NOMO-1 treated with DMSO at 0.1 percent for 48 hours (cell line): Measurements from ENCODE around the gene TBPL1.
A peak's percentile ranks its signal among the peaks of the same experiment; 100 is the strongest.
"Not testable (repeated sequence)": the region's sequence is repeated elsewhere in the genome, so short reads cannot be mapped to it uniquely, and the experiment has no call there.

Experiments used
- DNase-seq: peaks from one replicate; lab custom pipeline; 2025; ENCODE audit not compliant: unreplicated experiment; lab: John Stamatoyannopoulos, UW

TBPL1 gene

GRCh38 chr6:133952815-133953633, at the start of gene TBPL1:
Gene TBPL1 (plus strand): TSS chr6:133953224. CDS start chr6:133980126, 26,902 bp downstream.
- DNase-seq: peak; percentile 94

GRCh38 chr6:133903855-133904254, 49.2 kb upstream of the TBPL1 start:
- no peak for DNase-seq

- DNase-seq: peak; percentile 5
These were observed 47.0 kb upstream of the TBPL1 start for GRCh38 chr6:133906050-133906449.

- peak; percentile 77 for DNase-seq
These were observed 36.3 kb upstream of the TBPL1 start for GRCh38 chr6:133916650-133917151.

GRCh38 chr6:133917781-133918180, 35.2 kb upstream of the TBPL1 start:
- no peak for DNase-seq

GRCh38 chr6:133918208-133918930, 34.7 kb upstream of the TBPL1 start:
- no peak for DNase-seq

- DNase-seq: no peak
These were observed 33.7 kb upstream of the TBPL1 start for GRCh38 chr6:133919362-133919761.

- DNase-seq: peak; percentile 68
These were observed 31.7 kb upstream of the TBPL1 start for GRCh38 chr6:133921249-133921859.

GRCh38 chr6:133923938-133924593, 29.0 kb upstream of the TBPL1 start:
- DNase-seq: peak; percentile 52

- not testable (repeated sequence) for DNase-seq
These were observed 21.8 kb upstream of the TBPL1 start for GRCh38 chr6:133931221-133931620.

- not testable (repeated sequence) for DNase-seq
These were observed 16.7 kb upstream of the TBPL1 start for GRCh38 chr6:133936352-133936751.

- no peak for DNase-seq
These were observed 15.1 kb upstream of the TBPL1 start for GRCh38 chr6:133937909-133938308.

- DNase-seq: no peak
These were observed 14.5 kb upstream of the TBPL1 start for GRCh38 chr6:133938533-133938932.

- no peak for DNase-seq
These were observed 13.0 kb upstream of the TBPL1 start for GRCh38 chr6:133939778-133940667.

GRCh38 chr6:133945158-133945557, 7.9 kb upstream of the TBPL1 start:
- no peak for DNase-seq

GRCh38 chr6:133947302-133947900, 5.6 kb upstream of the TBPL1 start:
- no peak for DNase-seq

GRCh38 chr6:133948472-133948871, 4.6 kb upstream of the TBPL1 start:
- no peak for DNase-seq

- no peak for DNase-seq
These were observed 1.8 kb upstream of the TBPL1 start for GRCh38 chr6:133951227-133951626.
